HG03139 (cell line): ENCODE measurements around the gene TRIOBP.
A peak's percentile ranks its signal among the peaks of the same experiment; 100 is the strongest.
"Not testable (repeated sequence)": the region's sequence is repeated elsewhere in the genome, so short reads cannot be mapped to it uniquely, and the experiment has no call there.

Source experiments
- ATAC-seq: cut with Tn5 transposase; IDR thresholded peaks from one replicate; pipeline ENCODE4 v1.9.1; 2021; ENCODE audit not compliant: unreplicated experiment

Gene TRIOBP

GRCh38 chr22:37686002-37686982 lies 10.6 kb upstream of the TRIOBP start, which contains the start of gene NOL12:
Gene NOL12, plus strand, starts transcription at chr22:37686343. Its CDS starts 50 bp downstream, at chr22:37686393.
- peak; percentile 78 for ATAC-seq

- no peak for ATAC-seq
Observed at GRCh38 chr22:37690407-37690806, 6.4 kb upstream of the TRIOBP start.

GRCh38 chr22:37690901-37691504 lies 5.8 kb upstream of the TRIOBP start:
- ATAC-seq, result no peak

GRCh38 chr22:37692627-37693285 lies 4.1 kb upstream of the TRIOBP start:
- ATAC-seq, result no peak

GRCh38 chr22:37694131-37694530 lies 2.7 kb upstream of the TRIOBP start:
- ATAC-seq, result not testable (repeated sequence)

- ATAC-seq, result not testable (repeated sequence)
Observed at GRCh38 chr22:37696260-37696656, 590 bp upstream of the TRIOBP start.

- no peak for ATAC-seq
Observed at GRCh38 chr22:37697538-37697835, 639 bp downstream of the TRIOBP start.

- no peak for ATAC-seq
Observed at GRCh38 chr22:37701141-37701786, 4.4 kb downstream of the TRIOBP start.

GRCh38 chr22:37703906-37704305 lies 7.1 kb downstream of the TRIOBP start:
- ATAC-seq, result no peak

- ATAC-seq, result no peak
Observed at GRCh38 chr22:37704645-37705044, 7.8 kb downstream of the TRIOBP start.

- no peak for ATAC-seq
Observed at GRCh38 chr22:37705205-37705604, 8.4 kb downstream of the TRIOBP start.

- ATAC-seq, result no peak
Observed at GRCh38 chr22:37708580-37709444, 12.0 kb downstream of the TRIOBP start.

GRCh38 chr22:37709445-37709765 lies 12.6 kb downstream of the TRIOBP start:
- no peak for ATAC-seq

- no peak for ATAC-seq
Observed at GRCh38 chr22:37710675-37711074, 13.8 kb downstream of the TRIOBP start.

GRCh38 chr22:37711490-37711889 lies 14.6 kb downstream of the TRIOBP start:
- no peak for ATAC-seq

- ATAC-seq, result no peak
Observed at GRCh38 chr22:37713761-37714160, 16.9 kb downstream of the TRIOBP start.

GRCh38 chr22:37714634-37715033 lies 17.8 kb downstream of the TRIOBP start:
- no peak for ATAC-seq

GRCh38 chr22:37715760-37716159 lies 18.9 kb downstream of the TRIOBP start:
- ATAC-seq, result no peak

- ATAC-seq, result no peak
Observed at GRCh38 chr22:37716708-37717107, 19.9 kb downstream of the TRIOBP start.

GRCh38 chr22:37717235-37717634 lies 20.4 kb downstream of the TRIOBP start:
- not testable (repeated sequence) for ATAC-seq
